ENCODE measurements around the gene ARHGAP10. TPM values are rescaled to one million over a fixed set of nuclear protein-coding genes. Genes with fewer than 3 reads are reported as not detected.

Gene ARHGAP10
- total RNA-seq, 4 donors from 2014 or later: 131 to 217 (median 206) TPM

DNA sequence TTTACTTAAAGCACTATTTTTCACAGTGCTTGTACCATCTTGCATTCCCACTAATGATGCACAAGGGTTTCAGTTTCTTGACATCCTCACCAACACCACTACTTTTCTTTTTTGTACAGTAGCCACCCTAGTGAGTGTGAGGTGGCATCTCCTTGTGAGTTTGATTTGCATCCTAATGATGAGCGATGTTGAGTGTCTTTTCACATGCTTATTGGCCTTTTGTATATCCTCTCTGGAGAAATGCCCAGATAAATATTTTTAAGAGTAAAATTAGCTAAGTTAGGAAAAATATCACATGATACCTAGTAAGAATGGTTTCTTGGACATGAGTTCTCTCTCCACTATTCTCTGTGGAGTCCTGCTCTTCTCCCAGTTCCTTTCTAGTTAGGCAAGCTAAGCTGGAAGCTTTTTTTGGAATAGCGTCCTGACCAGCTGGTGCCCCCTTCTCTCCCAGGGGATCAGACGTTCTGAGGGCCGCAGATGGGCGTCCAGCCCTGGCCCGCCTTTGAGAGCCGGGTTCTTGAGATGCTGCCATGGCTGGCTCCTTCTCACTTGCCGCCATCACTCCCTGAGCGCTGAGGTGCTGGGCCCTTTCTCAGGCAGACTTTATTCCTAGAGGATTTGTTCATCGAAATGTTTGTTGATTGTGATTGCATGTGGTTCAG lies 132.1 kb downstream of the ARHGAP10 start:
- H3K4me3 ChIP-seq: no peak overlapping the region
- H3K27me3 ChIP-seq: no peaks in the 10 kb centered on the region
- WGBS, 2 donors: 62 to 68% methylated on average over 10 of the region's 10 CpGs
- peak in 1 of 2 donors; percentile 42 for DNase-seq (ENCODE audit: low spot score in 2 of 2)
- H3K27ac ChIP-seq: peak overlapping the region; percentile 37 to 90 (median 68)
- peaks cover 0 to 39% (median 0%) of the 10 kb centered on the region in 3 donors for H3K36me3 ChIP-seq
- H3K4me1 ChIP-seq: peaks cover 4 to 79% (median 32%) of the 10 kb centered on the region in 4 donors
- TF ChIP-seq EP300 (IDR thresholded peaks at IDR 0.05): peak in 1 of 2 donors; percentile 52
- TF ChIP-seq, protein P1, sequence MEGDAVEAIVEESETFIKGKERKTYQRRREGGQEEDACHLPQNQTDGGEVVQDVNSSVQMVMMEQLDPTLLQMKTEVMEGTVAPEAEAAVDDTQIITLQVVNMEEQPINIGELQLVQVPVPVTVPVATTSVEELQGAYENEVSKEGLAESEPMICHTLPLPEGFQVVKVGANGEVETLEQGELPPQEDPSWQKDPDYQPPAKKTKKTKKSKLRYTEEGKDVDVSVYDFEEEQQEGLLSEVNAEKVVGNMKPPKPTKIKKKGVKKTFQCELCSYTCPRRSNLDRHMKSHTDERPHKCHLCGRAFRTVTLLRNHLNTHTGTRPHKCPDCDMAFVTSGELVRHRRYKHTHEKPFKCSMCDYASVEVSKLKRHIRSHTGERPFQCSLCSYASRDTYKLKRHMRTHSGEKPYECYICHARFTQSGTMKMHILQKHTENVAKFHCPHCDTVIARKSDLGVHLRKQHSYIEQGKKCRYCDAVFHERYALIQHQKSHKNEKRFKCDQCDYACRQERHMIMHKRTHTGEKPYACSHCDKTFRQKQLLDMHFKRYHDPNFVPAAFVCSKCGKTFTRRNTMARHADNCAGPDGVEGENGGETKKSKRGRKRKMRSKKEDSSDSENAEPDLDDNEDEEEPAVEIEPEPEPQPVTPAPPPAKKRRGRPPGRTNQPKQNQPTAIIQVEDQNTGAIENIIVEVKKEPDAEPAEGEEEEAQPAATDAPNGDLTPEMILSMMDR (IDR thresholded peaks at IDR 0.05): no peak
- H3K9me3 ChIP-seq: no peaks in the 10 kb centered on the region

DNA sequence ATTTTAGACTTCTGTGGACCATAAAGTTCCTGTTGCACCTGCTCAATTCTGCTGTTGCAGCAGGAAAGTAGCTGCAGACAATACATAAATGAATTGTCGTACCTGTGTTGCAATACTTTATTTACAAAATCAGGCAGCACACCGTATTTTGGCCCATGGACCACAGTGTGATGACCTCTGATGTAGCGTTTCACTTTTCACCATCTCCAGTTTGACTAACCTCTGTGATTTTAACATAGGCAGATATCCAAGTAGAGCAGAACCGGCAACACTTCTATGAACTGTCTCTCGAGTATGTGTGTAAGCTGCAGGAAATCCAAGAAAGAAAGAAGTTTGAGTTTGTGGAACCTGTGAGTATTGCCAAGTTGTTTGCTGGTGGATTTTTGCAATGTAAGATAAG lies 132.7 kb downstream of the ARHGAP10 start:
- WGBS, 2 donors: 39 to 46% methylated on average over 5 of the region's 5 CpGs
- H3K4me1 ChIP-seq: peaks cover 4 to 74% (median 31%) of the 10 kb centered on the region in 4 donors
- H3K27me3 ChIP-seq: no peaks in the 10 kb centered on the region
- peaks cover 0 to 38% (median 0%) of the 10 kb centered on the region in 3 donors for H3K36me3 ChIP-seq
- no peak for DNase-seq (ENCODE audit: low spot score in 2 of 2)
- no peaks in the 10 kb centered on the region for H3K9me3 ChIP-seq
- peak overlapping the region in 2 of 4 donors; percentile 76 to 90 for H3K27ac ChIP-seq
- H3K4me3 ChIP-seq: no peak overlapping the region
- TF ChIP-seq, protein P1 (IDR thresholded peaks at IDR 0.05): no peak
- TF ChIP-seq EP300 (IDR thresholded peaks at IDR 0.05) (no peak), POLR2A (IDR thresholded peaks at IDR 0.05) (no peak)

DNA sequence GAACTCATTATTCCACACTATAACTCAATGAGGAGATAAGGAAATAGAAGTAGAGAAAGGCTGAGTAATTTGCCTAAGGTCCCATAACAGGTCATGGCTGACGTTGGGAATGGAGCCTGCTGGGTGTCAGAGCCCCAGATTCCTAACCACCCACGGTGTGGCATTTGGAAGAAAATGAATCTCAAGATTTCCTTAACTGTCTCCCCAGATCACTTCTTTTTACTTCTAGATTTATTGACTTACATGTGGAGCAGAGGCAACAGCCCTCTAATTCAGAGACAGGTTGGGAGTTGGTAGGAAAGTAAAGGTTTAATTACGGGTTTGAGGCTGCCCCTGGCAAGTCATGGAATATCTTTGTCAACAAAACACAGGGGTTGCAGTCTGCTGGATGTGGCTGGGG lies 134.0 kb downstream of the ARHGAP10 start:
- Histone ChIP-seq H3K27me3 (no peaks in the 10 kb centered on the region), H3K4me3 (no peak overlapping the region), H3K27ac (peak overlapping the region; percentile 22 to 90 (median 58)), H3K9me3 (no peaks in the 10 kb centered on the region), H3K4me1 (peaks cover 4 to 63% (median 31%) of the 10 kb centered on the region in 4 donors), H3K36me3 (peaks cover 0 to 34% (median 0%) of the 10 kb centered on the region in 3 donors)
- DNase-seq (ENCODE audit: low spot score in 2 of 2): no peak
- TF ChIP-seq, protein P1 (IDR thresholded peaks at IDR 0.05): no peak
- TF ChIP-seq POLR2A (IDR thresholded peaks at IDR 0.05): no peak
- TF ChIP-seq EP300 (IDR thresholded peaks at IDR 0.05): peak in 1 of 2 donors; percentile 39
- WGBS, 2 donors: 29 to 38% methylated on average over 3 of the region's 3 CpGs

DNA sequence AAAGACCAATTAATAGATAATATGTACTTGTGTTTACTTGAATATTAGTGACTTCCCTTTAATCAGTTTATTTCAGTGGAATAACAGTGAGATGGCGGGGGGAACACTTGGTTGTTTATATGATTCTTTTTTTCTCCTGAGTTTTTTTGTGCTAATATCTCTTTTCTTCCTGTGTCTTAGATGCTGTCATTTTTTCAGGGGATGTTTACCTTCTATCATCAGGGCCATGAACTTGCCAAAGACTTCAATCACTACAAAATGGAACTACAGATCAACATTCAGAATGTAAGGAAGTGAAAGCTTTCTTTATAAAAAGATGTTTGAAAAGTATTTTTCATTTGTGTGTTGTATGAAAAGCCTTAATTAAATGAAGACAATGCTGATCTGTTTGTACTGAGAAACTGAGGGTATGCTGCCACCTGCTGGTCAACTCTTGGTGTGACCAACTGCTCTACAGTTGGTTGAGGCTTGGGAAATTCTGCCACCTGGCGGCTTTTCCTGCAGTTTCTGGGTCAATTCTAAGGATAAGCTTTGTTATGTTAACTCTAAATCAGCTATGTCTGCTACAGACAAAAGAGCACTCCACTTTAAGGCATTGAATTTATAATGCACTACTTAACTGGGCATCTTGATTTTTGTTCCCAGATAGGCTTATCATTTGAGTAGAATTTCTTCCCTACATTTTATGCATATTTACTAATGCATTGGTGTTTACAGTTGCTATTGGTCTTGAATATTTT lies 134.8 kb downstream of the ARHGAP10 start:
- WGBS, 2 donors: 17 to 27% methylated on average over 2 of the region's 2 CpGs
- peak overlapping the region; percentile 22 to 90 (median 58) for H3K27ac ChIP-seq

More for the DNA sequence above, 134.8 kb downstream of the ARHGAP10 start:
- Histone ChIP-seq H3K27me3 (no peaks in the 10 kb centered on the region), H3K4me3 (no peak overlapping the region), H3K9me3 (no peaks in the 10 kb centered on the region), H3K4me1 (peaks cover 4 to 57% (median 31%) of the 10 kb centered on the region in 4 donors), H3K36me3 (peaks cover 0 to 26% (median 0%) of the 10 kb centered on the region in 3 donors)
- peak; percentile 96 to 99 for DNase-seq (ENCODE audit: low spot score in 2 of 2)
- TF ChIP-seq EP300 (IDR thresholded peaks at IDR 0.05) (peak; percentile 25 to 72), POLR2A (IDR thresholded peaks at IDR 0.05) (no peak)
- TF ChIP-seq, protein P1 (IDR thresholded peaks at IDR 0.05): peak; percentile 93 to 99 (median 97)
